HEK293 (cell line): ENCODE data around the gene HIBCH.

Experiments
- CTCF ChIA-PET: fragments of 350-600 bp; formaldehyde crosslinking; extraction: SDS; loops from one replicate; lab custom pipeline; 2021; ENCODE audit warnings: antibody characterized with exemption; lab: Yijun Ruan, JAX
- POLR2A ChIA-PET: fragments of 300-600 bp; formaldehyde crosslinking; extraction: SDS; loops from one replicate; lab custom pipeline; 2020; ENCODE audit warnings: antibody characterized with exemption, inconsistent platforms; lab: Yijun Ruan, JAX
- H3K27ac ChIP-seq: fragments of 200-500 bp; sonication (Bioruptor generic); 2 replicates; pipeline ENCODE4 v1.5.1; 2014; ENCODE audit warnings: low read depth, low read length, control low read depth, inconsistent platforms; ENCODE audit errors: extremely low read depth
- H3K36me3 ChIP-seq, 2 experiments: fragments of 200-500 bp in 1 of 2; sonication (Bioruptor generic) in 1 of 2; 1 replicate in 1 of 2; 2 replicates in 1 of 2; pipeline ENCODE4 v1.5.1; 2014 to 2017; ENCODE audit warnings: inconsistent platforms in 2 of 2, low read length in 2 of 2; ENCODE audit not compliant: control insufficient read depth in 2 of 2, insufficient read depth in 1 of 2
- H3K4me1 ChIP-seq: fragments of 200-500 bp; sonication (Bioruptor generic); 2 replicates; pipeline ENCODE4 v1.5.1; 2014; ENCODE audit warnings: mild to moderate bottlenecking, low read length, inconsistent platforms; ENCODE audit not compliant: control insufficient read depth, insufficient read depth
- H3K4me3 ChIP-seq: 2 replicates; pipeline ENCODE4 v1.5.1; 2011; ENCODE audit warnings: low read depth, mild to moderate bottlenecking, control low read depth, low read length, moderate library complexity
- H3K9me3 ChIP-seq: fragments of 200-500 bp; sonication (Bioruptor generic); 2 replicates; pipeline ENCODE4 v1.5.1; 2014; ENCODE audit warnings: low read depth, low read length, inconsistent platforms; ENCODE audit not compliant: control insufficient read depth, insufficient read depth
- GLIS1 ChIP-seq: fragments of 450-650 bp; formaldehyde crosslinking; IDR thresholded peaks from 2 replicates; pipeline ENCODE4 v1.5.1; 2016; ENCODE audit warnings: missing biosample characterization, missing genetic modification characterization
- MZF1 ChIP-seq: fragments of 450-650 bp; formaldehyde crosslinking; IDR thresholded peaks from 2 replicates; pipeline ENCODE4 v1.5.1; 2017; ENCODE audit warnings: missing biosample characterization, missing genetic modification characterization, borderline replicate concordance
- SALL2 ChIP-seq: fragments of 450-650 bp; formaldehyde crosslinking; IDR thresholded peaks from 2 replicates; pipeline ENCODE4 v1.5.0; 2017; ENCODE audit warnings: missing biosample characterization, mild to moderate bottlenecking, missing genetic modification characterization, borderline replicate concordance
- SP2 ChIP-seq: fragments of 450-650 bp; formaldehyde crosslinking; IDR thresholded peaks from 2 replicates; pipeline ENCODE4 v1.5.1; 2016; ENCODE audit warnings: missing biosample characterization, missing genetic modification characterization
- SP3 ChIP-seq: fragments of 450-650 bp; formaldehyde crosslinking; IDR thresholded peaks from 2 replicates; pipeline ENCODE4 v1.5.1; 2016; ENCODE audit warnings: missing biosample characterization, missing genetic modification characterization
- TRIM28 ChIP-seq: IDR thresholded peaks from 2 replicates; pipeline ENCODE4 v1.6.1; 2011; ENCODE audit warnings: low read length, control low read depth, borderline replicate concordance
- WT1 ChIP-seq: fragments of 450-650 bp; formaldehyde crosslinking; IDR thresholded peaks from 2 replicates; pipeline ENCODE4 v1.5.1; 2016; ENCODE audit warnings: missing biosample characterization, missing genetic modification characterization
- YY1 ChIP-seq: fragments of 450-650 bp; formaldehyde crosslinking; IDR thresholded peaks from 2 replicates; pipeline ENCODE4 v1.5.1; 2018; ENCODE audit warnings: missing biosample characterization, missing genetic modification characterization
- ZEB2 ChIP-seq: fragments of 450-650 bp; formaldehyde crosslinking; IDR thresholded peaks from 2 replicates; pipeline ENCODE4 v1.5.1; 2016; ENCODE audit warnings: missing biosample characterization, missing genetic modification characterization
- ZNF132 ChIP-seq: fragments of 450-650 bp; formaldehyde crosslinking; IDR thresholded peaks from 2 replicates; pipeline ENCODE4 v1.5.1; 2017; ENCODE audit warnings: missing biosample characterization, missing genetic modification characterization, borderline replicate concordance
- ZNF221 ChIP-seq: fragments of 450-650 bp; formaldehyde crosslinking; IDR thresholded peaks from 2 replicates; pipeline ENCODE4 v1.5.1; 2017; ENCODE audit warnings: missing biosample characterization, missing genetic modification characterization, borderline replicate concordance
- ZNF23 ChIP-seq: fragments of 450-650 bp; formaldehyde crosslinking; IDR thresholded peaks from 2 replicates; pipeline ENCODE4 v1.5.1; 2016; ENCODE audit warnings: missing biosample characterization, missing genetic modification characterization, borderline replicate concordance
- ZNF324 ChIP-seq: fragments of 450-650 bp; formaldehyde crosslinking; IDR thresholded peaks from 2 replicates; pipeline ENCODE4 v1.5.1; 2016; ENCODE audit warnings: missing biosample characterization, missing genetic modification characterization
- ZNF335 ChIP-seq: fragments of 450-650 bp; formaldehyde crosslinking; conservative IDR thresholded peaks from 2 replicates; pipeline ENCODE4 v1.5.1; 2016; ENCODE audit warnings: missing biosample characterization, missing genetic modification characterization
- ZNF366 ChIP-seq: fragments of 450-650 bp; formaldehyde crosslinking; conservative IDR thresholded peaks from 2 replicates; pipeline ENCODE4 v1.5.1; 2016; ENCODE audit warnings: missing biosample characterization, missing genetic modification characterization
- ZNF423 ChIP-seq: fragments of 450-650 bp; formaldehyde crosslinking; IDR thresholded peaks from 2 replicates; pipeline ENCODE4 v1.5.1; 2016; ENCODE audit warnings: missing biosample characterization, missing genetic modification characterization
- ZNF510 ChIP-seq: fragments of 450-650 bp; formaldehyde crosslinking; IDR thresholded peaks from 2 replicates; pipeline ENCODE4 v1.5.1; 2018; ENCODE audit warnings: mild to moderate bottlenecking, missing genetic modification characterization, missing biosample characterization; ENCODE audit not compliant: insufficient replicate concordance
- ZNF561 ChIP-seq: fragments of 450-650 bp; IDR thresholded peaks from 2 replicates; pipeline ENCODE4 v1.5.1; 2018; ENCODE audit warnings: missing biosample characterization, missing genetic modification characterization, borderline replicate concordance
- ZNF621 ChIP-seq: fragments of 450-650 bp; formaldehyde crosslinking; IDR thresholded peaks from 2 replicates; pipeline ENCODE4 v1.5.1; 2017; ENCODE audit warnings: missing biosample characterization, missing genetic modification characterization
- TF ChIP-seq, protein P1 (sequence below): fragments of 450-650 bp; formaldehyde crosslinking; IDR thresholded peaks from 2 replicates; pipeline ENCODE4 v1.5.1; 2016; ENCODE audit warnings: missing biosample characterization, missing genetic modification characterization

HIBCH gene

DNA sequence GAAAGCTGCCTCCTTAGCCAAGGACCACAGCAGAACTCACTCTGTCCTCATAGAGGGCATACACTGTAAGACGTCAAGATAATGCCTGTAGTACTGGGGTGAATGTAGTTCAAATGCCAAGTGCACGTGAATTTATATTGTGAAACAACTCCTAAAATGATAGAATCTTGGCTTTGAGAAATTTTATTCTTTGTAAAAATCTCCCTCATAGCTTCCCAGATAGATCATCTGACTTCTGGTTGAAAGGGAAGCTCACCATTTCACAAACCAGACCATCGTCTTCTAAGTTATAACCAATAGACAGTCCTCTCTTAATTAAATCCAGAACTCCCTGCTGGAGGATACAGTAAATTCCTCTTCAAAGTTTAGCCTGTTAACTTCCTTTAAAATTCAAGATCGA, 146.2 kb downstream of the HIBCH start:
- no peak overlapping the region for H3K4me3 ChIP-seq
- no peak overlapping the region for H3K27ac ChIP-seq
- TF ChIP-seq ZNF561 (tag by site-specific recombination) (no peak), ZNF23 (tag by site-specific recombination) (no peak), YY1 (no peak), ZNF621 (no peak), ZNF335 (tag by site-specific recombination) (no peak), SP2 (tag by site-specific recombination) (no peak), ZNF423 (tag by site-specific recombination) (no peak), ZNF132 (no peak), ZNF221 (tag by site-specific recombination) (no peak), MZF1 (no peak), GLIS1 (tag by site-specific recombination) (no peak), ZNF324 (tag by site-specific recombination) (no peak)
- TF ChIP-seq, protein P1, sequence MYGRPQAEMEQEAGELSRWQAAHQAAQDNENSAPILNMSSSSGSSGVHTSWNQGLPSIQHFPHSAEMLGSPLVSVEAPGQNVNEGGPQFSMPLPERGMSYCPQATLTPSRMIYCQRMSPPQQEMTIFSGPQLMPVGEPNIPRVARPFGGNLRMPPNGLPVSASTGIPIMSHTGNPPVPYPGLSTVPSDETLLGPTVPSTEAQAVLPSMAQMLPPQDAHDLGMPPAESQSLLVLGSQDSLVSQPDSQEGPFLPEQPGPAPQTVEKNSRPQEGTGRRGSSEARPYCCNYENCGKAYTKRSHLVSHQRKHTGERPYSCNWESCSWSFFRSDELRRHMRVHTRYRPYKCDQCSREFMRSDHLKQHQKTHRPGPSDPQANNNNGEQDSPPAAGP (tag by site-specific recombination): no peak
- H3K9me3 ChIP-seq: no peaks in the 10 kb centered on the region
- CTCF ChIA-PET: interaction anchor here (0.9 kb wide), 1 partner anchor 103 kb away, joined by 3 read pairs; no protein-coding TSS in a partner anchor
- POLR2A ChIA-PET: no interaction called here
- H3K4me1 ChIP-seq: peaks cover 9% of the 10 kb centered on the region
- no peaks in the 10 kb centered on the region for H3K36me3 ChIP-seq

DNA sequence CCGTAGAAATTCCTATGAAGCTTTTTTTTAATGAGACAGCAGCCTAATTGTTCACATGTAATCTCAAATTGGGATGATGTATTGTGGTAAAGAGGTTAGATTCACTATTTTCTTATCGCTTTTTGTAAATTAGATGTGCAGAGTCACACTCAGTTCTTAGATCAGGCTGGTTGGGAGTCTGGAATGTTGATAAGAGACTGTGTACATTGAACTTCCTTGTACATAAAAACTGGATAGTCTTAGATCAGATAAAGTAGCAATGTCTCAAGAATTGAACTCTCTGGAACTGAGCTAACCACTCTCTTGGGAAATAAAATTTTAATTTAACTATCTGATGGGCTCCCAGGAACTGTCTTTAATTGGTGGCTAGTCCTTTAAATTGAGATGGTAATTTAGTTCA, 149.0 kb downstream of the HIBCH start:
- ChIA-PET CTCF (interaction anchor here (2.8 kb wide), 1 partner anchor 9 kb away, joined by 12 read pairs; a partner anchor contains a TSS), POLR2A (interaction anchor here (1.4 kb wide), 1 partner anchor 10 kb away, joined by 5 read pairs; a partner anchor contains a TSS)
- Histone ChIP-seq H3K4me3 (no peak overlapping the region), H3K9me3 (no peaks in the 10 kb centered on the region), H3K4me1 (peaks cover 9% of the 10 kb centered on the region), H3K27ac (no peak overlapping the region), H3K36me3 (no peaks in the 10 kb centered on the region)
- TF ChIP-seq SALL2 (tag by site-specific recombination) (no peak), ZEB2 (no peak), ZNF510 (tag by site-specific recombination) (no peak)

DNA sequence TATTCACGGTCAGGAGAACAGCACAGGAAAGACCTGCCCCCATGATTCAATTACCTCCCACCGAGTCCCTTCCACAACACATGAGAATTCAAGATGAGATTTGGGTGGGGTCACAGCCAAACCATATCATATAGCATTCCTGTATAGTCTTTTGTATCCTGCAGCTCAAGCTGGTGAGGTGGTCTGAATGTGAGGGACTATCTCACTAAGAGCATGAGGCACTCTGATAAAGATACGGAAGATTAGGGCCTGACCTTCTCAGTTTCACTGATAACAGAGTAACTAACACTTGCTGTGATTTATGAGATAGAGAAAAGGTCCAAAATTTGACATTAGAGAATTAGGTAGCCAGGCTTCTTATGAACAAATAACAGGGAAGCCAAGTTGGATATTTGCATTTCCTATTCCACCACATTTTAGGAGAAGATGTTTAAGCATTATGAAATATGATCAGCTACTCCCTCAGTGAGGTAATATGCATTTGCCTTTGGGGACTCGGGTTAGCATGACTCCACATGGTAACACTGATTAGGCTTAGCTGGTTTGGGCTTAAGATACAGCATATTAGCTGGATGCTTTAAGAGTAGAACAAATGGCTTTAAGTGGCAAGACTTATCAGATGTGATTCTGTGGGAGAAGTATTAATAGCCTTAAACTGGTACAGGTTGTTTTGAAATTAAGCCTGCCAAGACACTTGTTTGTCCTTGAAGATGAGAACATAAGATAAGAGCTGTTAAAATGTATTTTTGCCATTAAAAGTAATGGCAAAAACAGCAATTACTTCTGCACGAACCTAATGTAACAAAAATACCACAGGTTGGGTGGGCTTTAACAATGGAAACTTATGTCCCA, 150.2 kb downstream of the HIBCH start:
- Histone ChIP-seq H3K4me3 (no peak overlapping the region), H3K9me3 (no peaks in the 10 kb centered on the region), H3K27ac (no peak overlapping the region), H3K4me1 (peaks cover 9% of the 10 kb centered on the region), H3K36me3 (no peaks in the 10 kb centered on the region)
- ChIA-PET CTCF (interaction anchor here (0.5 to 2.8 kb wide), 3 partner anchors 10 to 391 kb away, joined by 3 to 12 read pairs (median 4); a partner anchor contains a TSS), POLR2A (interaction anchor here (1.4 kb wide), 1 partner anchor 11 kb away, joined by 5 read pairs; a partner anchor contains a TSS)
- TF ChIP-seq ZNF366 (tag by site-specific recombination) (0 out of 2 replicates have a peak, but pooled peaks have one; percentile 24), WT1 (tag by site-specific recombination) (peak; percentile 52; the same call in 1 of the 2 replicates), TRIM28 (peak; percentile 32; the same call in 1 of the 2 replicates), SP3 (no peak)
